K562 (cell line): ENCODE measurements around the gene VPS13C. TPM values are rescaled to one million over a fixed set of nuclear protein-coding genes. Genes with fewer than 3 reads are reported as not detected.

Source experiments
- BCL6 ChIP-seq: fragments of 250-450 bp; sonication (Bioruptor Pico); IDR thresholded peaks from 2 replicates; pipeline ENCODE4 v1.4.0; 2020
- CEBPG ChIP-seq, 3 experiments: fragments of 200-800 bp in 1 of 3; sonication (Bioruptor generic) in 1 of 3; sonication (generic) in 1 of 3; formaldehyde crosslinking in 1 of 3; IDR thresholded peaks in 2 of 3; conservative IDR thresholded peaks in 1 of 3; 2 replicates each; pipeline versions ENCODE4 v1.6.1 to v1.8.0; 2016 to 2022; ENCODE audit warnings: missing compliant biosample characterization in 2 of 3, missing genetic modification characterization in 2 of 3, mild to moderate bottlenecking in 1 of 3, missing genetic modification reagents in 1 of 3
- E2F1 ChIP-seq: sonication (generic); formaldehyde crosslinking; IDR thresholded peaks from 2 replicates; pipeline ENCODE4 v1.8.1; 2023; ENCODE audit warnings: mild to moderate bottlenecking, missing genetic modification reagents, moderate library complexity
- ERF ChIP-seq: fragments of 450-650 bp; formaldehyde crosslinking; IDR thresholded peaks from 2 replicates; pipeline ENCODE4 v1.4.0; 2020; ENCODE audit warnings: mild to moderate bottlenecking, mixed read lengths
- GTF2F1 ChIP-seq: IDR thresholded peaks from 2 replicates; pipeline ENCODE4 v1.6.1; 2011; ENCODE audit warnings: low read depth, low read length, improper control_type of control experiment
- NCOA4 ChIP-seq: fragments of 450-650 bp; IDR thresholded peaks from 2 replicates; pipeline ENCODE4 v1.6.1; 2018; ENCODE audit warnings: mild to moderate bottlenecking; ENCODE audit not compliant: partially characterized antibody
- PHB ChIP-seq: fragments of 250-450 bp; sonication (Bioruptor Pico); IDR thresholded peaks from 2 replicates; pipeline ENCODE4 v1.5.0; 2021
- SETDB1 ChIP-seq: IDR thresholded peaks from one replicate; pipeline ENCODE4 v1.6.1; 2012; ENCODE audit warnings: low read length, control low read depth, inconsistent platforms
- SIX5 ChIP-seq, 2 experiments: IDR thresholded peaks; 2 replicates each; pipeline ENCODE4 v1.6.1; 2011; ENCODE audit warnings: low read length in 2 of 2, borderline replicate concordance in 1 of 2, low read depth in 1 of 2, mild to moderate bottlenecking in 1 of 2, moderate library complexity in 1 of 2; ENCODE audit not compliant: insufficient read depth in 1 of 2
- SREBF2 ChIP-seq: sonication (generic); formaldehyde crosslinking; IDR thresholded peaks from 2 replicates; pipeline ENCODE4 v1.4.0; 2020; ENCODE audit warnings: mild to moderate bottlenecking, missing genetic modification reagents
- ZBTB11 ChIP-seq, 3 experiments: fragments of 200-800 bp in 1 of 3; fragments of 250-450 bp in 1 of 3; fragments of 450-650 bp in 1 of 3; sonication (Bioruptor Pico) in 1 of 3; sonication (Bioruptor generic) in 1 of 3; formaldehyde crosslinking in 1 of 3; IDR thresholded peaks; 2 replicates each; pipeline versions ENCODE4 v1.6.1 to v1.8.0; 2016 to 2022; ENCODE audit warnings: mild to moderate bottlenecking in 2 of 3, missing genetic modification characterization in 2 of 3, missing compliant biosample characterization in 1 of 3, moderate library complexity in 1 of 3
- ZNF316 ChIP-seq: fragments of 450-650 bp; IDR thresholded peaks from 2 replicates; pipeline ENCODE4 v1.6.1; 2016
- ZNF699 ChIP-seq: fragments of 250-450 bp; sonication (Bioruptor Pico); IDR thresholded peaks from 2 replicates; pipeline ENCODE4 v1.8.0; 2021; ENCODE audit warnings: mild to moderate bottlenecking, moderate library complexity; ENCODE audit not compliant: insufficient replicate concordance
- polyA plus RNA-seq, 8 experiments: library from polyadenylated mRNA; depleted of rRNA in 4 of 8; stranded (reverse) in 5 of 8; unstranded in 3 of 8; fragments of >200 nt; fragmentation: Nextera tagmentation in 2 of 8; fragmentation: Illumina TruSeq in 1 of 8; extraction: Ambion mirVana in 2 of 8; extraction: Trizol in 1 of 8; gene quantifications; 2 replicates each; pipeline versions ENCODE4 v1.2.1 to v1.2.3, GENCODE V29; 2011 to 2014; ENCODE audit warnings: inconsistent platforms in 1 of 8, missing spikeins in 1 of 8
- total RNA-seq, 7 experiments: library from RNA; depleted of rRNA in 6 of 7; stranded (reverse); fragments of >200 nt in 6 of 7; fragmentation: Illumina TruSeq in 2 of 7; extraction: Trizol in 2 of 7; gene quantifications; 2 replicates each; pipeline versions ENCODE4 v1.2.1 to v1.2.3, GENCODE V29; 2011 to 2021; ENCODE audit warnings: low replicate concordance in 1 of 7
- TF ChIP-seq, protein P1 (sequence below): fragments of 450-650 bp; IDR thresholded peaks from 2 replicates; pipeline ENCODE4 v1.6.1; 2016; ENCODE audit warnings: antibody characterized with exemption
- TF ChIP-seq, protein P2 (sequence below): sonication (generic); IDR thresholded peaks from 2 replicates; pipeline ENCODE4 v1.6.1; 2016
- TF ChIP-seq, protein P3 (sequence below): fragments of 450-650 bp; formaldehyde crosslinking; IDR thresholded peaks from 2 replicates; pipeline ENCODE4 v1.4.0; 2020; ENCODE audit warnings: mild to moderate bottlenecking, mixed read lengths

Gene VPS13C
- total and polyA plus RNA-seq, 9 of the 15 experiments (the other 6 are each of a cell fraction or from before 2014, with no cell fraction given): 5.2 to 32.3 (median 15.7) TPM

DNA sequence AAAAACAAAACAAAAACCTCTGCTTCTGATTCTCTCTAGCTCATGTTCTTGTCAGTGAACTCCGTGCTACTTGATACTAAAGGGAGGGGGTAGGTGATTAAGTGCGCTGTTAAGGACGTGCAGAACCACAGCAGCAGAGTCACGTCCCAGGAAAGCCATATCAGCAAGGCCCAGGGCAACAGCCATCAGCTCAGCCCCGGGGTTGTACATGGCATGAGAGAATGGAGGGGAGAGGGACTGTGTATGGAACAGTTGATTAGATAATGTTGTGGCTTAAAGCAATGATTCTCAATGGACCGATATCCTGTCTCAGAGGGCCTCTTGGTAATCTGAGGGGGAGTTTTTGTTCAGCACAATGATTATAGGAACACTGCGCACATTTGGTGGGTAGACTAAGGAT lies 34.1 kb upstream of the VPS13C start (continued):
- TF ChIP-seq, protein P1, sequence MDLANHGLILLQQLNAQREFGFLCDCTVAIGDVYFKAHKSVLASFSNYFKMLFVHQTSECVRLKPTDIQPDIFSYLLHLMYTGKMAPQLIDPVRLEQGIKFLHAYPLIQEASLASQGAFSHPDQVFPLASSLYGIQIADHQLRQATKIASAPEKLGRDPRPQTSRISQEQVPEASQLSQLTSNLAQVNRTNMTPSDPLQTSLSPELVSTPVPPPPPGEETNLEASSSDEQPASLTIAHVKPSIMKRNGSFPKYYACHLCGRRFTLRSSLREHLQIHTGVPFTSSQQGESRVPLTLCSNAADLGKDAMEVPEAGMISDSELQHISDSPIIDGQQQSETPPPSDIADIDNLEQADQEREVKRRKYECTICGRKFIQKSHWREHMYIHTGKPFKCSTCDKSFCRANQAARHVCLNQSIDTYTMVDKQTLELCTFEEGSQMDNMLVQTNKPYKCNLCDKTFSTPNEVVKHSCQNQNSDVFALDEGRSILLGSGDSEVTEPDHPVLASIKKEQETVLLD: no peak
- no peak for TF ChIP-seq SREBF2 (CRISPR knock-in tag)
- no peak for TF ChIP-seq ZNF316
- TF ChIP-seq ZBTB11 (CRISPR knock-in tag; IDR thresholded peaks at IDR 0.05): peak in 1 of 3 experiments; percentile 82; a peak in 2 of 6 replicates
- no peak for TF ChIP-seq NCOA4
- TF ChIP-seq, protein P2, sequence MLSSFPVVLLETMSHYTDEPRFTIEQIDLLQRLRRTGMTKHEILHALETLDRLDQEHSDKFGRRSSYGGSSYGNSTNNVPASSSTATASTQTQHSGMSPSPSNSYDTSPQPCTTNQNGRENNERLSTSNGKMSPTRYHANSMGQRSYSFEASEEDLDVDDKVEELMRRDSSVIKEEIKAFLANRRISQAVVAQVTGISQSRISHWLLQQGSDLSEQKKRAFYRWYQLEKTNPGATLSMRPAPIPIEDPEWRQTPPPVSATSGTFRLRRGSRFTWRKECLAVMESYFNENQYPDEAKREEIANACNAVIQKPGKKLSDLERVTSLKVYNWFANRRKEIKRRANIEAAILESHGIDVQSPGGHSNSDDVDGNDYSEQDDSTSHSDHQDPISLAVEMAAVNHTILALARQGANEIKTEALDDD: no peak
- TF ChIP-seq, protein P3, sequence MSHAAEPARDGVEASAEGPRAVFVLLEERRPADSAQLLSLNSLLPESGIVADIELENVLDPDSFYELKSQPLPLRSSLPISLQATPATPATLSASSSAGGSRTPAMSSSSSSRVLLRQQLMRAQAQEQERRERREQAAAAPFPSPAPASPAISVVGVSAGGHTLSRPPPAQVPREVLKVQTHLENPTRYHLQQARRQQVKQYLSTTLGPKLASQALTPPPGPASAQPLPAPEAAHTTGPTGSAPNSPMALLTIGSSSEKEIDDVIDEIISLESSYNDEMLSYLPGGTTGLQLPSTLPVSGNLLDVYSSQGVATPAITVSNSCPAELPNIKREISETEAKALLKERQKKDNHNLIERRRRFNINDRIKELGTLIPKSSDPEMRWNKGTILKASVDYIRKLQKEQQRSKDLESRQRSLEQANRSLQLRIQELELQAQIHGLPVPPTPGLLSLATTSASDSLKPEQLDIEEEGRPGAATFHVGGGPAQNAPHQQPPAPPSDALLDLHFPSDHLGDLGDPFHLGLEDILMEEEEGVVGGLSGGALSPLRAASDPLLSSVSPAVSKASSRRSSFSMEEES (CRISPR knock-in tag): no peak
- TF ChIP-seq BCL6 (CRISPR knock-in tag): peak; percentile 81
- no peak for TF ChIP-seq GTF2F1
- no peak for TF ChIP-seq ZNF699
- TF ChIP-seq CEBPG (CRISPR knock-in tag; IDR thresholded peaks at IDR 0.05): no peak
- TF ChIP-seq CEBPG (tag; conservative IDR thresholded peaks at IDR 0.05 in 1 of 2, IDR thresholded peaks at IDR 0.05 in 1 of 2): no peak
- TF ChIP-seq ERF (CRISPR knock-in tag): 0 out of 2 replicates have a peak, but pooled peaks have one; percentile 50
- TF ChIP-seq PHB (CRISPR knock-in tag): no peak
- no peak for TF ChIP-seq SIX5 (IDR thresholded peaks at IDR 0.05; ENCODE audit: borderline replicate concordance in 1 of 2, insufficient read depth in 1 of 2, low read depth in 1 of 2, low read length in 2 of 2)
- TF ChIP-seq E2F1 (CRISPR knock-in tag): no peak
- TF ChIP-seq SETDB1: no peak
